T-helper 9 cell (primary cell): Measurements from ENCODE around the gene HCCS.
"Not testable (repeated sequence)": the region's sequence is repeated elsewhere in the genome, so short reads cannot be mapped to it uniquely, and the experiment has no call there.

ENCODE experiments used
- DNase-seq: peaks from one replicate; pipeline ENCODE4 v3.0.0-alpha.2; 2020
- total RNA-seq, 2 donors: gene quantifications; one replicate each; lab custom pipeline; 2026; lab: John Stamatoyannopoulos, UW

Gene HCCS
- total RNA-seq = 6.3 to 15.0 reads per million in 2 donors

DNA sequence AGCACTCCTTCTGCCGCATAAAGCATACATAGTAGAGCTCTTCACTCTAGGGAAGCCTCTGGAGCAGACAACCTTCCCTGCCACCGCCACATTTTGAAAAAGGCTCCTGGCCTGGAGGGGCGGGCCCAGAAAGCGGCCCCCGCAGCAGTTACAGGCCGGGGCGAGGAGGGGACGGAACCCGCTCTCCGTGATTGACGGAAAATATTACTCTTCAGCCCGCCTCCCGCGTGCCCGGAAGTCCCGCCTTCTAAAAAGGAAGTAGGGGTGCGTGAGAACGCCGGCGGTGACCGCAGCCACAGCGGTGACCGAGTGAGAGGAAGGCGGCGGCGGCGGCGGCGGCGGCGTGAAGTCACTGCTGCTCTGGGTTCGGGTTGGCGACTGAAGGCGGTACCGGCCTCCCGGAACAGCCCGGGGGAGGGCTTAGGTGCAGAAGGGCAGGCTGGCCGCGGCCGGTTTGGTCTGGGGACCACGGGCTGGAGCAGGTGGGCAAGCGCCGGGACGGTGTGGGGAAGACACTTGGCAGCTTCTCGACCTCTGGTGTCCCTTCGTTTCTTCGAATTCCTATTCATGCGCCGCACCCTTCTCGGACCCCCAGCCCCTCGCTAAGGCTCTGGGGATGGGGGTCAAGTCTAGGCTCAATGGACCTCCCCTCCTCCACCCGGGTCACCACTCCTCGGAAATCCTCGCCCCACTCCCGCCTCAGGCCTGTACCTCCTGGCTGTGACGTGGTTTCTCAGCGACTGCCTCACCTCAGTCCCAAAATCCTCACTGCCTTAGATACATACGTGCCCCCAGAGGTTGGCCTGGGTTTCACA is at the start of gene HCCS:
HCCS (plus strand) TSS at position 296 of the 815 bp plus-strand sequence. CDS start 729 bp downstream, outside the sequence.
- DNase-seq = peak; percentile 68

DNA sequence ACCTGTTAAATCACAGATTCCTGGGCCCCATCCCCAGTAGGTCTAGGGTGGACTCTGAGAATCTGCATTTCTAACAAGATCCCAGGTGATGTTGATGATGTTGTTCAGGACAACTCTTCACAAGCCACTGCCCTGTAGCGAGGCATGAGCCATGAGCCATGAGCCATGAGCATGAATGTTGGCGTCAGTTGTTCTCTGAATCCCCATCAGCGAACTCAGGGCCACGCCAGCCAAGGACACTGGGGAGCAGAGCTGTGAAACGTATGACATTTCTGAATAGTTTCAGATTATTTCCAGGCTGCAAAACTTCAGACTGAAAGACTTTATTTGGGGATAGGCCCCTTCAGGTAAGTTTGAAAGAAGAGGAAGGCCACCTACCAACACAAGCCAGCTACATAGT is 46.9 kb upstream of the HCCS start:
- DNase-seq = no peak

GRCh38 chrX:11064851-11065600 is 46.1 kb upstream of the HCCS start:
- no peak for DNase-seq

- no peak for DNase-seq
Measured at GRCh38 chrX:11066812-11067211, 44.3 kb upstream of the HCCS start.

DNA sequence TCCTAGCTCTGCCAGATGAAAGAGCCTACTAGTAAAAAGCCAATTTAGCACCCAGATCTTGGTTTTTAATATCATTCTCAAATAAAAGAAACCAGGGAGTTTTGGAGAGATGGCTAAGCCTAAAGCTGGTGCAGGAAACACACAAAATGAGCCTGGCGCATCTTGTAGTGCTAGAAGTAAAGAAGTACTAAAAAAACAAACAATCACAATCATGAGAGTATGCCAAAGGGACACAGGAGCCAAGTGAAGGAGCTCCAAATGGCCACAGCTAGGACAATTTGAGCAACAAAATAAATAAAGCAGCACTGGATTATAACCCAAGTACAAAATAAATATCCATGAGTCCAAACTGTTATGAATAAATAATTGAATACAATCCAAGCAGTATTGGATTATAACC is 37.8 kb upstream of the HCCS start:
- no peak for DNase-seq

DNA sequence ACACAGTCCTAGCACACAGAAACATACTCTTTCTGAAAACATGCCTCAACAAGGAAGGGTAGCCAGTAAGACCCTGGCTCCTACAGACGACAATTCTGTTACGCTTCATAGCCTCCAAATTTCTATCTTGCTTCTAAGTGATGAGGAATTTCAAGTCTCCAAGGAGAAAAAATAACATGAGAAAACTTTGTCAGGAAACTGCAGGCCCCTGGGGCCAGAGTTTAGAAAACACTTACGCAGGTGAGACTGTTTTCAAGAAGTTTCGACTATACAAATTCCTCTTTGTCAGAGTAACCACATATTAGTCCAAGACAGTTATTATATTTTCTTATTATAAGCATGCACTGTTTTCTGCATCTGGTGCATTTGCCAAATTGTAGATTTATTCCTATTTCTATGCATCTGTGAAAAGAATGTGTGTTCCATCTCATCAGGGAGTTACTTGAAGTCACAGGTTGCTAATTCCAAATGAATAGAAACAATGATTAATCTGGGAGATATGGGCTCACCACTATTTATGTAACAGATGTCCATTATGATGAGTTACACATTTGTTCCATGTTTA is 30.3 kb upstream of the HCCS start:
- no peak for DNase-seq

- no peak for DNase-seq
Measured at GRCh38 chrX:11081511-11081910, 29.6 kb upstream of the HCCS start.

DNA sequence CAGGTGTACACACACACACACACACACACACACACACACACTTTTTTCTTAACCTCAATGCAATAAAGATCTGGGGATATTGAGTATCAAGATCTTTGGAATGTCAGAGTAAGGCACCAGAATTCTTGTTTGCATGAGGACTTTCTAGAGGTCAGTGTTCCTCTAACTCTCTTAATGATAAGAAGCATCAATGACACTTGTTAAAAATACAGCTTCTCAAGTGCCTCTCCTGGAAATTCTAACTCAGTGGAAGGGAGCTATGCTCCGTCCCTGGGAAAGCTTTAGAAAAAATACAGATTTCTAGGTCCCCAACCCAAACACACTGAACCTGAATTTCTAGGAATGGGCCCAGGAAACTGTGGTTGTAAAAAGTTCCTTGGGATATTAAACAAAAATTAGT is 25.8 kb upstream of the HCCS start:
- DNase-seq = no peak

DNA sequence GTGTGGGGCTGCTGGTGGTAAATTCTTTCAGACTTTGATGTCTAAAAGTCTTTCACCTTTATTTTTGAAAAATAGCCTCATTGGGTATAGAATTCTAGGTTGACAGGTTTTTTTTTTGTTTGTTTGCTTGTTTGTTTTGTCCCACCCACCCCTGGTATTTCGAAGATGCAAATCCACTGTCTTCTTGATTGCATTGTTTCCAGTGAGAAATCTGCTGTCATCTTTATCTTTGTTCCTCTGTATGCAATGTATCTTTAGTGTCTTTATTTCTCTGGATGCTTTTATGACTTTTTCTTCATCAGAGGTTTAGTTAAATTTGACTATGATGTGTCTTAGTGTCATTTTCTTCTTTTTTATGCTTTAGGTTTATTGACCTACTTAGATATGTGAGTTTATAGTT is 21.3 kb upstream of the HCCS start:
- DNase-seq = no peak

GRCh38 chrX:11097933-11098332 is 13.2 kb upstream of the HCCS start:
- no peak for DNase-seq

DNA sequence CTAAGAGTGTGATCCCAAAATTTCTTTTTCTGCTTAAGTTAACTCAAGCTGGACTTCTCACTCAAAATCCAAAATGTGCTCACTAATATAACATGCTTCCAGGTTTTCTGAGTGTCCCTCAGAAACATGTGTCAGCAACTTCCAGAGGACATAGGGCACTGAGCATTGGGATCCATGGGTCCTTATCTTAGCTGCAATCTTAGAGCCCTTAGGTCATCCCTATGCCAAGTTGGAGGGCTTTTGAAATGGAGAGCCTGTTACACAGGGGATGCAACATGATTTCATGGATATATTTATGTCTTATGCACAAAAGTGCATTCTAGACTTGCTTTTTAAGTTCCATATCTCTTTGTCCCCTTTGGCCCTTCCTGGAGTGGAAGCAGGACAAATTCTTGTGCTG is 11.7 kb upstream of the HCCS start:
- DNase-seq = no peak

GRCh38 chrX:11100281-11101035 is 10.7 kb upstream of the HCCS start:
- no peak for DNase-seq

DNA sequence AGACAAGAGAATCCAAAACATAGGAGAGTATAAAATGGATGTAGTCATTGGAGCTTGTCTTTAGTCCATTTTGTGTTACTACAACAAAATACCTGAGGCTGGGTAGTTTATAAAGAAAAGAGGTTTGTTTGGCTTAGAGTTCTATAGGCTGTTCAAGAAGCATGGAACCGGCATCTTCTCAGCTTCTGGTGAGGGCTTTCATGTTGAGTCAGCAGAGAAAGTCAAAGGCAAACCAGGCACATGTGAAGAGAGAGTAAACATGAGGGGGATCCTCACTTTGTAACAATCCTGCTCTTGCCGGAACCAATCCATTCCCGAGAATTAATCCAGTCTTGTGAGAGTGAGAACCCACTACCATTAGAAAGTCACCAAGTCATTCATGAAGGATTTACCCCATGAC is 8.1 kb upstream of the HCCS start:
- DNase-seq = no peak

DNA sequence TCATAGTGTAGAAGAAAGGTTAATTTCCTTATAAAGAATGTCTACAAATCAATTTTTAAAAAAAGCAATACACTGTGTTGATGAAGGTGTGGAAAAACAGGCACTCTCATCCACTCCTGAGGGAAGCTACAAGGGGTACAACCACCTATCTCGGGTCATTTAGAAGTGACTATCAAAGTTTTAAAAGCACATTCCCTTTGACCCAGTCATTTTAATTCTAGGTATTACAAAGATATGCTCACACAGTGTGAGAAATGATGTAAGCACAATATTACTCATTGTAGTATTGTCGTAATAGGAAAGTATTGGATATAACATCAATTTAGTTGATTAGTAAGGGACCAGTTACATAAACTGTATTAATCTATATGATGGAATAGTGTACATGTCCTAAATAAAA is 7.4 kb upstream of the HCCS start:
- DNase-seq = no peak

DNA sequence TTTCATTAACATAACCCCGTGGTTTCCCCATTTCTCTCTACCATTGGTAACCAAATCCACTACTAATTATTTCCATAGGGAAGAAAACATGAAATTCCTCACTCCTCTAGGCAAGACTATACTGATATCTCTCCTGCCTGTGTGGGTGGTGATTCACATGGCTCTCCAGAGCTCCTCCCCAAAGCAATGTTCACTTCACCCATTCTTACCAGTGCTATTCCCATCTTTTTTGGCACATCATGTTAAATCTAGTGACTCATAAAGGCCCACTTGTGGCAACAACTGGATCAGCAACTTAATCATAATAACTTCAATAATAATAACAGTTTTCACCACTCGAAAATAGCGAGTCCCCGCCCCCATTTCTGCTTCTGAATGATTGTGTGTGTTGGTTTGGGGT is 6.1 kb upstream of the HCCS start:
- DNase-seq = no peak

DNA sequence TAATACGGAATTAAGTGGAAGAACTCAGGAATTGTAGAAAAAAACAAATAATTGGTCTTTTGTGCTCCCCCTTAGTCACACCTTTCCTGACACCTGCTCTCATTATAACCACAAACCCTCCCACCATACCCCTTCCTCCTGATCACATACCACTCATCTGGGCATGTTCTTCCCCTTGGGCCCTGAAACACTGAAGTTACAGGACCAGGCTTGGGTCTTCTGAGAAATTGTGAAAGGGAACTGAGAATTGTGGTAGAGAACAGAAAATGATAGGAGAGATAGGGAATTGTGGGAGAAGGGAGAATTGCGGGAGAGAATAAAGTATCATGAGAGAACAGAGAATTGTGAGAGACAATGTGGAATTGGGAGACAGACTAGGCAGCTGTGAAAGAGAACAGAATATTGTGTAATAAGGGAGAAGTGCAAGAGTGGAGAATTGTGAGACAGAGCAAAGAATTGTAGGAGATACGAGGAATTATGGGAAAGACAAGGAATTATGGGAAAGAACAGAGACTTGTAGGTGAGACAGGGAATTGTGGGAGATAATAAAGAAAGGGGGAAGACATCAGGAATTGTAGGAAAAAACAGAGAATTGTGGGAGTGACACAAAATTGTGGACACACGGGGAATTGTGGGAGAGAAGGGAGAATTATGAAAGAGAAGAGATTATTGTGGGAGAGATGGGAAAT is 2.7 kb upstream of the HCCS start:
- DNase-seq = no peak

- no peak for DNase-seq
Measured at GRCh38 chrX:11109968-11110367, 1.2 kb upstream of the HCCS start.

- no peak for DNase-seq
Measured at GRCh38 chrX:11111947-11112346, 815 bp downstream of the HCCS start.

DNA sequence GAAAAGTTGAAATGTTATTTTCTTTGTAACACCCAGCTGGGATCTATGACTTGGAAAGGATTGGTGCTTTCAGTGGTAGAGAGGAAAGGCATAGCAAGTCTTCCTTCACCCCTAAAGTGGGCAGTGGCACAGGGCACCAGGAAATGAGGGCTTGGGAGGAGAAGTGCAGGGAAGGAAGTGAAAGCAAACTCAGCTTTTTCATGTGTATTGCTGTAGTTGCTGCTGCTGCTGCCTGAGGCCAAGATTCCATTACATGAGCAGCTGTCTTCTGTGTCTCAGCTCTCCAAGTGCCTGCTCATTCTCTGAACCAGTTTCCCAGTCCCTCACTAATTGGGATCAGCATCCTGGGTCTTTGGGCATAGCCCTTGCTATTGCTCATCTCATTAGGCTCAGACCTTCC is 2.6 kb downstream of the HCCS start:
- DNase-seq = no peak

- DNase-seq = no peak
Measured at GRCh38 chrX:11117745-11118144, 6.6 kb downstream of the HCCS start.

GRCh38 chrX:11119313-11119943 is 8.3 kb downstream of the HCCS start:
- no peak for DNase-seq

DNA sequence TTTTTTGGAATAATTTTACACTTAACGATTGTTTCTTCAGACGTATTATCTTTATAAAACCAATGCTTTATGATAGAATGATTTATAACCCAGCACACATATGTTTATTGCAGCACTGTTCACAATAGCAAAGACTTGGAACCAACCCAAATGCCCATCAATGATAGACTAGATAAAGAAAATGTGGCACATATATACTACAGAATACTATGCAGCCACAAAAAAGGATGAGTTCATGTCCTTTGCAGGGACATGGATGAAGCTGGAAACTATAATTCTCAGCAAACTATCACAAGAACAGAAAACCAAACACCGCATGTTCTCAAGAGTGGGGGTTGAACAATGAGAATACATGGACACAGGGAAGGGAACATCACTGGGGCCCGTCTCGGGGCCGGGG is 12.0 kb downstream of the HCCS start:
- DNase-seq = not testable (repeated sequence)
